ENCODE measurements around the gene PCDHB16.
A peak's percentile ranks its signal among the peaks of the same experiment; 100 is the strongest.
"Not testable (repeated sequence)": the region's sequence is repeated elsewhere in the genome, so short reads cannot be mapped to it uniquely, and the experiment has no call there.

The PCDHB16 gene

GRCh38 chr5:141208478-141208877 lies 26.3 kb downstream of the PCDHB16 start, which contains the start of gene PCDHB12:
Gene PCDHB12 (plus strand): TSS chr5:141208719. CDS start chr5:141208908, 189 bp downstream.
- H3K9me3 ChIP-seq = peaks cover 26% of the 10 kb centered on the region
- no peaks in the 10 kb centered on the region for H3K27me3 ChIP-seq
- no peak within 1 kb of the TSS for H3K4me2 ChIP-seq
- no peaks in the 10 kb centered on the region for H3K36me3 ChIP-seq
- H3K4me3 ChIP-seq = no peak within 1 kb of the TSS
- H3K9ac ChIP-seq = no peak within 1 kb of the TSS
- H3K27ac ChIP-seq = no peak within 1 kb of the TSS
- H4K20me1 ChIP-seq = no peaks in the 10 kb centered on the region
- TF ChIP-seq Cebpa-rat (IDR thresholded peaks at IDR 0.05) = no peak
- no peaks in the 10 kb centered on the region for H3K4me1 ChIP-seq

- not testable (repeated sequence) for H3K9ac ChIP-seq, H3K4me2 ChIP-seq, H3K36me3 ChIP-seq, H3K27ac ChIP-seq, H3K4me1 ChIP-seq, H3K27me3 ChIP-seq, H4K20me1 ChIP-seq, H3K4me3 ChIP-seq
- peaks cover 35% of the 10 kb centered on the region for H3K9me3 ChIP-seq
Measured at GRCh38 chr5:141210281-141210680, 28.1 kb downstream of the PCDHB16 start.

- not testable (repeated sequence) for H3K9ac ChIP-seq, H3K4me2 ChIP-seq, H3K4me3 ChIP-seq, H3K27ac ChIP-seq, H3K4me1 ChIP-seq, H3K36me3 ChIP-seq, H3K27me3 ChIP-seq, H4K20me1 ChIP-seq
- H3K9me3 ChIP-seq = peaks cover 39% of the 10 kb centered on the region
Measured at GRCh38 chr5:141210849-141211248, 28.7 kb downstream of the PCDHB16 start.

GRCh38 chr5:141213656-141214339 lies 31.6 kb downstream of the PCDHB16 start, which contains the start of gene PCDHB13:
Gene PCDHB13 (plus strand): TSS chr5:141213919. CDS start chr5:141214124, 205 bp downstream.
- peaks cover 46% of the 10 kb centered on the region for H3K9me3 ChIP-seq
- H3K27me3 ChIP-seq, H3K4me2 ChIP-seq, H3K4me1 ChIP-seq, H3K27ac ChIP-seq, H3K4me3 ChIP-seq, H3K36me3 ChIP-seq, H3K9ac ChIP-seq, H4K20me1 ChIP-seq: not testable (repeated sequence)

- not testable (repeated sequence) for H4K20me1 ChIP-seq, H3K4me1 ChIP-seq, H3K9ac ChIP-seq, H3K4me3 ChIP-seq, H3K4me2 ChIP-seq, H3K27me3 ChIP-seq, H3K36me3 ChIP-seq, H3K27ac ChIP-seq
- peaks cover 43% of the 10 kb centered on the region for H3K9me3 ChIP-seq
Measured at GRCh38 chr5:141214583-141214982, 32.4 kb downstream of the PCDHB16 start.

GRCh38 chr5:141215504-141215903 lies 33.3 kb downstream of the PCDHB16 start:
- not testable (repeated sequence) for H3K4me3 ChIP-seq, H3K27ac ChIP-seq, H3K4me1 ChIP-seq, H3K27me3 ChIP-seq, H4K20me1 ChIP-seq, H3K9ac ChIP-seq, H3K36me3 ChIP-seq, H3K4me2 ChIP-seq
- peaks cover 34% of the 10 kb centered on the region for H3K9me3 ChIP-seq

- H3K27me3 ChIP-seq, H3K36me3 ChIP-seq, H3K4me2 ChIP-seq, H3K4me1 ChIP-seq, H3K4me3 ChIP-seq, H3K27ac ChIP-seq, H3K9ac ChIP-seq, H4K20me1 ChIP-seq: not testable (repeated sequence)
- peaks cover 31% of the 10 kb centered on the region for H3K9me3 ChIP-seq
Measured at GRCh38 chr5:141216035-141216434, 33.8 kb downstream of the PCDHB16 start.

- H3K9ac ChIP-seq = peak within 1 kb of the TSS; percentile 66
- H3K27me3 ChIP-seq = no peaks in the 10 kb centered on the region
- H3K27ac ChIP-seq = no peak within 1 kb of the TSS; the same call in 1 of the 2 replicates
- no peaks in the 10 kb centered on the region for H4K20me1 ChIP-seq
- H3K9me3 ChIP-seq = peaks cover 42% of the 10 kb centered on the region
- TF ChIP-seq Cebpa-rat (IDR thresholded peaks at IDR 0.05) = no peak
- peaks cover 8% of the 10 kb centered on the region; the same call in 1 of the 2 replicates for H3K4me1 ChIP-seq
- 0 out of 2 replicates have a peak, but pooled peaks cover 6% of the 10 kb centered on the region for H3K36me3 ChIP-seq
- H3K4me2 ChIP-seq = peak within 1 kb of the TSS; percentile 75
- H3K4me3 ChIP-seq = peak within 1 kb of the TSS; percentile 60
Measured at GRCh38 chr5:141223112-141223783, 41.1 kb downstream of the PCDHB16 start, which contains the start of gene PCDHB14. Gene PCDHB14 (plus strand): TSS chr5:141223343. CDS start chr5:141223506, 163 bp downstream.

- H3K27me3 ChIP-seq, H3K27ac ChIP-seq, H4K20me1 ChIP-seq, H3K4me2 ChIP-seq, H3K36me3 ChIP-seq, H3K4me1 ChIP-seq, H3K4me3 ChIP-seq, H3K9ac ChIP-seq: not testable (repeated sequence)
- H3K9me3 ChIP-seq = peaks cover 32% of the 10 kb centered on the region
Measured at GRCh38 chr5:141224844-141225243, 42.7 kb downstream of the PCDHB16 start.

GRCh38 chr5:141225421-141225820 lies 43.2 kb downstream of the PCDHB16 start:
- not testable (repeated sequence) for H3K36me3 ChIP-seq, H4K20me1 ChIP-seq, H3K9ac ChIP-seq, H3K4me2 ChIP-seq, H3K4me1 ChIP-seq, H3K4me3 ChIP-seq, H3K27me3 ChIP-seq, H3K27ac ChIP-seq
- H3K9me3 ChIP-seq = peaks cover 36% of the 10 kb centered on the region

Data from BLaER1 (cell line).